AG09309 (cell line): ENCODE measurements around the gene MRPL52.
"Not testable (repeated sequence)": the region's sequence is repeated elsewhere in the genome, so short reads cannot be mapped to it uniquely, and the experiment has no call there.

Experiments
- DNase-seq: peaks from one replicate; pipeline ENCODE4 v3.0.0-alpha.2; 2010; ENCODE audit warnings: low read depth
- H3K4me3 ChIP-seq: 2 replicates; pipeline ENCODE4 v1.5.1; 2011; ENCODE audit warnings: mild to moderate bottlenecking, low read depth, low read length, moderate library complexity; ENCODE audit not compliant: control insufficient read depth
- TF ChIP-seq, protein P1 (sequence below): IDR thresholded peaks from 2 replicates; pipeline ENCODE4 v1.5.1; 2011; ENCODE audit warnings: mild to moderate bottlenecking, low read depth, low read length, inconsistent platforms; ENCODE audit not compliant: insufficient read depth, control insufficient read depth; ENCODE audit errors: missing control alignments

MRPL52 gene

GRCh38 chr14:22856428-22856827, 26.7 kb downstream of the MRPL52 start:
- DNase-seq = no peak
- H3K4me3 ChIP-seq = no peak overlapping the region
- TF ChIP-seq, protein P1, sequence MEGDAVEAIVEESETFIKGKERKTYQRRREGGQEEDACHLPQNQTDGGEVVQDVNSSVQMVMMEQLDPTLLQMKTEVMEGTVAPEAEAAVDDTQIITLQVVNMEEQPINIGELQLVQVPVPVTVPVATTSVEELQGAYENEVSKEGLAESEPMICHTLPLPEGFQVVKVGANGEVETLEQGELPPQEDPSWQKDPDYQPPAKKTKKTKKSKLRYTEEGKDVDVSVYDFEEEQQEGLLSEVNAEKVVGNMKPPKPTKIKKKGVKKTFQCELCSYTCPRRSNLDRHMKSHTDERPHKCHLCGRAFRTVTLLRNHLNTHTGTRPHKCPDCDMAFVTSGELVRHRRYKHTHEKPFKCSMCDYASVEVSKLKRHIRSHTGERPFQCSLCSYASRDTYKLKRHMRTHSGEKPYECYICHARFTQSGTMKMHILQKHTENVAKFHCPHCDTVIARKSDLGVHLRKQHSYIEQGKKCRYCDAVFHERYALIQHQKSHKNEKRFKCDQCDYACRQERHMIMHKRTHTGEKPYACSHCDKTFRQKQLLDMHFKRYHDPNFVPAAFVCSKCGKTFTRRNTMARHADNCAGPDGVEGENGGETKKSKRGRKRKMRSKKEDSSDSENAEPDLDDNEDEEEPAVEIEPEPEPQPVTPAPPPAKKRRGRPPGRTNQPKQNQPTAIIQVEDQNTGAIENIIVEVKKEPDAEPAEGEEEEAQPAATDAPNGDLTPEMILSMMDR = no peak

- DNase-seq, H3K4me3 ChIP-seq: not testable (repeated sequence)
These were observed 30.7 kb downstream of the MRPL52 start for GRCh38 chr14:22860377-22860776.

DNA sequence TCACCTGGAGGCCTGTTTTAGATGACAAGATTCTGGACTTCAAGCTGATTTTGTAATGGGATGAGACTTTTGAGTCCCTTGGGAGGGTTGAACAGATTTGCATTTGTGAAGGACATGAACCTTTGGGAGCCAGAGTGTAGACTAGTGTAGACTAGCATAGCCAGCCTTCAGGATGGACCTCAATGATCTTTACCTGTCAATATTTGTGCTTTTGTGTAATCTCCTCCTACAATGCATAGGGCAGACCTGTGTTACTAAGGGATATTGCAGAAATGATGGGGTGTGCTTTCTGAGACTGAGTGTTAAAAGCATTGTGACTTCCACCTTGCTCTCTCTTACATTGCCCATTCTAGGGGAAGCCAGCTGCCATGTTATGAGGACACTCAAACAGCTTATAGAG, 32.0 kb downstream of the MRPL52 start:
- no peak for DNase-seq
- H3K4me3 ChIP-seq = no peak overlapping the region
- TF ChIP-seq, protein P1 = no peak

GRCh38 chr14:22864979-22865378, 35.3 kb downstream of the MRPL52 start:
- DNase-seq = no peak
- TF ChIP-seq, protein P1 = no peak
- H3K4me3 ChIP-seq = no peak overlapping the region

DNA sequence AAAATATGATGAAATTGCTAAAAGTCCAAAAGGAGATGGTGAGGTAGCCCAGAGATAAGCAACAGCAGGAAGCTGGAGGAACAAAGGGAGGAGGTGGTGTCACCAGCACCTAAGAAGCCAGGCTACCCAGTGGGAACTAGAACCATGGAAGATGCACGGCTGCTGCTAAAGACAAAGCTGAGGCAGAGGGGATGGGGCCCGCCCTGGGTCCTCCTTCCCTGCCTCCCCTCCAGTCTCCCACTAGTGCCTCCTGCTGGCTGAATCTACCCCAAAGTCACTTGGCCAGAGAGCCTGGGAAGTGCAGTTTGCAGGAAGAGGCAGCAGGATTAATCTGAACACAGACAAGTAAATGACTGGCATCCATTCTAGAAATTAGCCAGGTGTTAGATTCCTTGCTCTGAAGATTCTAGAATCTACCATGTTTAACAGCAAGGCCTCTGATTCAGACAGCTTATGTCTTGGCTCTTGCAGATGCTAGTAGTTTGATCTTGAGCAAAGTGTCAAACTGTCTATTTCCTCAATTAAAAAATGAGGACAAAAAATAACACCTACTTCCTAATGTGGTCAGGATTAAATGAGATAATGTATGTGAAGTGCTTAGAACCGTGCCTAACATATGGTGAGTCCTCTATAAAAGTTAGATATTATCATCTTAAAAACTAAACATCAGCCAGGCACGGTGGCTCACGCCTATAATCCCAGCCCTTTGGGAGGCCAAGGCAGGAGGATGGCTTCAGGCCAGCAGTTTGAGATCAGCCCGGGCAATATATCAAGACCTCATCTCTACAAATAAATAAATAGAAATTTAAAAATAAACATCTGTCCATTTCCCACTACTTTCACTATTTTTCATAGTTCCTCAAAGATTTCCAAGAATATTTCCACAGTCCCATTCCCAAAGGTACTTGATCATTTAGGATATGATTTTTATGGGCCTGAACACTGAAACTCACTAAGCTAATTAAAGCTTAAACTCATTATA, 36.0 kb downstream of the MRPL52 start:
- TF ChIP-seq, protein P1 = peak; percentile 26
- DNase-seq = no peak
- no peak overlapping the region for H3K4me3 ChIP-seq

GRCh38 chr14:22866874-22867273, 37.2 kb downstream of the MRPL52 start:
- DNase-seq = no peak

DNA sequence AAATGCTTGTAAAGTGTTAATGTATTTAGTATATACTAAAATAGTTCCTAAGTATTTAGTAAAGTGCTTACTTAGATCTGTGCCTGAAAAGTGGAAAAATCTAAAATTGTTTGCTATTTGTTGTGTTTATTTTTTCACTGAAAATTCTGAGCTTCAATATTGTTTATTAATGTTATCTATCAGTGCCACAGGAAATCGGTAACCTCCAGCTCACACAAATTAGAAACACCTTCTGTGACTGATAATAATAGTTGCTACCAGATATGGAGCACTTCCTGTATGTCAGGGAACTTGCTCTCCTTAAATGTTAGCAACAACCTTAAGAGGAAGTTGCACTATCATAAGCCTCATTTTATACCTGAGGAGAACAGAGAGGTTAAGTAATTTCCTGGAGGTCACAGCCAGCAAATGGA, 41.1 kb downstream of the MRPL52 start:
- TF ChIP-seq, protein P1 = no peak
- H3K4me3 ChIP-seq = peak overlapping the region; percentile 81
- no peak for DNase-seq

More at GRCh38 chr14:22866874-22867273, 37.2 kb downstream of the MRPL52 start:
- TF ChIP-seq, protein P1 = no peak
- no peak overlapping the region for H3K4me3 ChIP-seq
